K562 (cell line): ENCODE measurements around the gene TMSB4X. TPM values are rescaled to one million over a fixed set of nuclear protein-coding genes. Genes with fewer than 3 reads are reported as not detected.
A peak's percentile ranks its signal among the peaks of the same experiment; 100 is the strongest.

ENCODE experiments used
- CHD1 ChIP-seq: fragments of 200-600 bp; sonication (generic); IDR thresholded peaks from one replicate; pipeline ENCODE4 v1.6.1; 2012; ENCODE audit warnings: mild to moderate bottlenecking, moderate library complexity, low read length, inconsistent platforms
- E2F3 ChIP-seq: fragments of 250-450 bp; sonication (Bioruptor Pico); IDR thresholded peaks from 2 replicates; pipeline ENCODE4 v1.4.0; 2020; ENCODE audit warnings: mild to moderate bottlenecking
- IFI16 ChIP-seq: fragments of 250-450 bp; sonication (Bioruptor Pico); IDR thresholded peaks from 2 replicates; pipeline ENCODE4 v2.1.2; 2022; ENCODE audit warnings: mild to moderate bottlenecking, inconsistent platforms
- LCOR ChIP-seq: sonication (generic); formaldehyde crosslinking; IDR thresholded peaks from 2 replicates; pipeline ENCODE4 v1.8.0; 2022; ENCODE audit warnings: mild to moderate bottlenecking, missing genetic modification reagents
- MAFF ChIP-seq: IDR thresholded peaks from 2 replicates; pipeline ENCODE4 v1.6.1; 2012; ENCODE audit warnings: low read length, improper control_type of control experiment
- MCM5 ChIP-seq: fragments of 450-650 bp; IDR thresholded peaks from 2 replicates; pipeline ENCODE4 v1.6.1; 2016; ENCODE audit warnings: low read depth
- MYBL2 ChIP-seq, 2 experiments: fragments of 450-650 bp in 1 of 2; sonication (generic) in 1 of 2; formaldehyde crosslinking in 1 of 2; IDR thresholded peaks; 2 replicates each; pipeline versions ENCODE4 v1.6.1 to v1.8.1; 2017 to 2022; ENCODE audit warnings: borderline replicate concordance in 1 of 2, inconsistent platforms in 1 of 2, low read depth in 1 of 2, mild to moderate bottlenecking in 1 of 2, missing genetic modification reagents in 1 of 2, moderate library complexity in 1 of 2
- POU5F1 ChIP-seq: fragments of 150-350 bp; IDR thresholded peaks from 2 replicates; pipeline ENCODE4 v1.6.1; 2014; ENCODE audit warnings: borderline replicate concordance, low read length, low read depth, mild to moderate bottlenecking; ENCODE audit not compliant: partially characterized antibody
- SIN3B ChIP-seq: fragments of 450-650 bp; IDR thresholded peaks from 2 replicates; pipeline ENCODE4 v1.6.1; 2017; ENCODE audit warnings: low read depth, mild to moderate bottlenecking, moderate library complexity
- SMARCA5 ChIP-seq: fragments of 450-650 bp; IDR thresholded peaks from 2 replicates; pipeline ENCODE4 v1.6.1; 2016
- SP2 ChIP-seq: IDR thresholded peaks from 2 replicates; pipeline ENCODE4 v1.6.1; 2011; ENCODE audit warnings: mild to moderate bottlenecking, low read depth, low read length, moderate library complexity; ENCODE audit not compliant: poor library complexity, severe bottlenecking; ENCODE audit errors: extremely low read depth
- SPI1 ChIP-seq: IDR thresholded peaks from 2 replicates; pipeline ENCODE4 v1.6.1; 2011; ENCODE audit warnings: low read depth, low read length, control low read depth, borderline replicate concordance
- TAF1 ChIP-seq: IDR thresholded peaks from 2 replicates; pipeline ENCODE4 v1.6.1; 2011; ENCODE audit warnings: mild to moderate bottlenecking, low read length, moderate library complexity; ENCODE audit not compliant: insufficient read depth, control insufficient read depth, severe bottlenecking; ENCODE audit errors: extremely low read depth
- TCFL5 ChIP-seq: fragments of 250-450 bp; sonication (Bioruptor Pico); conservative IDR thresholded peaks from 2 replicates; pipeline ENCODE4 v1.6.1; 2021; ENCODE audit warnings: mild to moderate bottlenecking, moderate library complexity, matching md5 sums
- TEAD2 ChIP-seq: fragments of 450-650 bp; IDR thresholded peaks from 2 replicates; pipeline ENCODE4 v1.6.1; 2016; ENCODE audit warnings: missing genetic modification characterization, control low read depth, missing compliant biosample characterization
- TRIM28 ChIP-seq: fragments of 450-650 bp; IDR thresholded peaks from 2 replicates; pipeline ENCODE4 v1.6.1; 2017
- ZNF79 ChIP-seq: fragments of 250-450 bp; sonication (Bioruptor Pico); IDR thresholded peaks from 2 replicates; pipeline ENCODE4 v1.4.0; 2020; ENCODE audit warnings: low read depth, mild to moderate bottlenecking, moderate library complexity
- polyA plus RNA-seq, 8 experiments: library from polyadenylated mRNA; depleted of rRNA in 4 of 8; stranded (reverse) in 5 of 8; unstranded in 3 of 8; fragments of >200 nt; fragmentation: Nextera tagmentation in 2 of 8; fragmentation: Illumina TruSeq in 1 of 8; extraction: Ambion mirVana in 2 of 8; extraction: Trizol in 1 of 8; gene quantifications; 2 replicates each; pipeline versions ENCODE4 v1.2.1 to v1.2.3, GENCODE V29; 2011 to 2014; ENCODE audit warnings: inconsistent platforms in 1 of 8, missing spikeins in 1 of 8
- total RNA-seq, 7 experiments: library from RNA; depleted of rRNA in 6 of 7; stranded (reverse); fragments of >200 nt in 6 of 7; fragmentation: Illumina TruSeq in 2 of 7; extraction: Trizol in 2 of 7; gene quantifications; 2 replicates each; pipeline versions ENCODE4 v1.2.1 to v1.2.3, GENCODE V29; 2011 to 2021; ENCODE audit warnings: low replicate concordance in 1 of 7
- TF ChIP-seq, protein P1 (sequence below): fragments of 450-650 bp; IDR thresholded peaks from one replicate; pipeline ENCODE4 v1.6.1; 2018; ENCODE audit warnings: mild to moderate bottlenecking, moderate library complexity; ENCODE audit not compliant: partially characterized antibody
- TF ChIP-seq, protein P2 (sequence below): fragments of 250-450 bp; sonication (Bioruptor Pico); IDR thresholded peaks from 2 replicates; pipeline ENCODE4 v1.5.1; 2021; ENCODE audit warnings: mild to moderate bottlenecking
- TF ChIP-seq, protein P3 (sequence below): fragments of 450-650 bp; IDR thresholded peaks from 2 replicates; pipeline ENCODE4 v1.6.1; 2017; ENCODE audit warnings: antibody characterized with exemption, mild to moderate bottlenecking
- TF ChIP-seq, protein P4 (sequence below): fragments of 200-800 bp; sonication (Bioruptor generic); IDR thresholded peaks from 2 replicates; pipeline ENCODE4 v1.6.1; 2017; ENCODE audit warnings: missing genetic modification characterization, missing compliant biosample characterization

The TMSB4X gene
- total and polyA plus RNA-seq, 9 of the 15 experiments (the other 6 are each of a cell fraction or from before 2014, with no cell fraction given), result 1,035 to 2,035 (median 1,529) TPM

DNA sequence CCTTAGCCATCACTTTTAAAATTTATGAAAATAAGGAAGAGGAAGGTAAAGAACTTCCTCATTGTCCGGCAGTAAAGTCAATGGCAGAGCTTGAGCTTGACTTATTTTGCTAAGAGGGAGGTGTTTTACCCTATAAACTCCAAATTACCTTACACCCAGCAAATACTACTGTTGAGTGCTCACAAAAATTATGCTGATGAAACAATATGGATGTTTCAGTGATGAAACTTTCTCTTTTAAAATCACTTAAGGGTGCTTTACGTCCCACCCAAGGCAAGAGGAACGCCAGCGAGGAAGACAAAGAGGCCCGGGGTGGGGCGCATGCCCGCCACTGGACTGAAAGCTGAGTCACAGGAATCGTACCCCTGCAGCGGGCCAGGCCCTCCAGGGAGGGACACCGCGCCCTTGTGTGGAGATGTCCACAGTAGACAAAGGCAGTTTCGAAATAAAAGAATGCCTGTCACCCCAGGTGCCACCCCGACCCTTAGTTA, 560 bp upstream of the TMSB4X start (continued):
- no peak for TF ChIP-seq LCOR (CRISPR knock-in tag)
- TF ChIP-seq MCM5, result no peak
- TF ChIP-seq, protein P1, sequence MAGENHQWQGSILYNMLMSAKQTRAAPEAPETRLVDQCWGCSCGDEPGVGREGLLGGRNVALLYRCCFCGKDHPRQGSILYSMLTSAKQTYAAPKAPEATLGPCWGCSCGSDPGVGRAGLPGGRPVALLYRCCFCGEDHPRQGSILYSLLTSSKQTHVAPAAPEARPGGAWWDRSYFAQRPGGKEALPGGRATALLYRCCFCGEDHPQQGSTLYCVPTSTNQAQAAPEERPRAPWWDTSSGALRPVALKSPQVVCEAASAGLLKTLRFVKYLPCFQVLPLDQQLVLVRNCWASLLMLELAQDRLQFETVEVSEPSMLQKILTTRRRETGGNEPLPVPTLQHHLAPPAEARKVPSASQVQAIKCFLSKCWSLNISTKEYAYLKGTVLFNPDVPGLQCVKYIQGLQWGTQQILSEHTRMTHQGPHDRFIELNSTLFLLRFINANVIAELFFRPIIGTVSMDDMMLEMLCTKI, result no peak
- TF ChIP-seq SPI1, result peak; percentile 36; the same call in 1 of the 2 replicates
- no peak for TF ChIP-seq TEAD2 (tag)
- TF ChIP-seq TAF1, result no peak
- TF ChIP-seq, protein P2, sequence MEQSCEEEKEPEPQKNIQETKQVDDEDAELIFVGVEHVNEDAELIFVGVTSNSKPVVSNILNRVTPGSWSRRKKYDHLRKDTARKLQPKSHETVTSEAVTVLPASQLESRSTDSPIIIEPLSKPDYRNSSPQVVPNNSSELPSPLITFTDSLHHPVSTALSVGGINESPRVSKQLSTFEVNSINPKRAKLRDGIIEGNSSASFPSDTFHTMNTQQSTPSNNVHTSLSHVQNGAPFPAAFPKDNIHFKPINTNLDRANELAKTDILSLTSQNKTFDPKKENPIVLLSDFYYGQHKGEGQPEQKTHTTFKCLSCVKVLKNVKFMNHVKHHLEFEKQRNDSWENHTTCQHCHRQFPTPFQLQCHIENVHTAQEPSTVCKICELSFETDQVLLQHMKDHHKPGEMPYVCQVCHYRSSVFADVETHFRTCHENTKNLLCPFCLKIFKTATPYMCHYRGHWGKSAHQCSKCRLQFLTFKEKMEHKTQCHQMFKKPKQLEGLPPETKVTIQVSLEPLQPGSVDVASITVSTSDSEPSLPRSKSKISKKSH, result no peak
- no peak for TF ChIP-seq POU5F1
- no peak for TF ChIP-seq IFI16 (CRISPR knock-in tag)
- TF ChIP-seq SP2, result no peak
- TF ChIP-seq CHD1, result no peak
- no peak for TF ChIP-seq TRIM28
- TF ChIP-seq MAFF, result peak; percentile 28; the same call in 1 of the 2 replicates
- no peak for TF ChIP-seq ZNF79 (CRISPR knock-in tag)
- no peak for TF ChIP-seq SMARCA5
- TF ChIP-seq, protein P3, sequence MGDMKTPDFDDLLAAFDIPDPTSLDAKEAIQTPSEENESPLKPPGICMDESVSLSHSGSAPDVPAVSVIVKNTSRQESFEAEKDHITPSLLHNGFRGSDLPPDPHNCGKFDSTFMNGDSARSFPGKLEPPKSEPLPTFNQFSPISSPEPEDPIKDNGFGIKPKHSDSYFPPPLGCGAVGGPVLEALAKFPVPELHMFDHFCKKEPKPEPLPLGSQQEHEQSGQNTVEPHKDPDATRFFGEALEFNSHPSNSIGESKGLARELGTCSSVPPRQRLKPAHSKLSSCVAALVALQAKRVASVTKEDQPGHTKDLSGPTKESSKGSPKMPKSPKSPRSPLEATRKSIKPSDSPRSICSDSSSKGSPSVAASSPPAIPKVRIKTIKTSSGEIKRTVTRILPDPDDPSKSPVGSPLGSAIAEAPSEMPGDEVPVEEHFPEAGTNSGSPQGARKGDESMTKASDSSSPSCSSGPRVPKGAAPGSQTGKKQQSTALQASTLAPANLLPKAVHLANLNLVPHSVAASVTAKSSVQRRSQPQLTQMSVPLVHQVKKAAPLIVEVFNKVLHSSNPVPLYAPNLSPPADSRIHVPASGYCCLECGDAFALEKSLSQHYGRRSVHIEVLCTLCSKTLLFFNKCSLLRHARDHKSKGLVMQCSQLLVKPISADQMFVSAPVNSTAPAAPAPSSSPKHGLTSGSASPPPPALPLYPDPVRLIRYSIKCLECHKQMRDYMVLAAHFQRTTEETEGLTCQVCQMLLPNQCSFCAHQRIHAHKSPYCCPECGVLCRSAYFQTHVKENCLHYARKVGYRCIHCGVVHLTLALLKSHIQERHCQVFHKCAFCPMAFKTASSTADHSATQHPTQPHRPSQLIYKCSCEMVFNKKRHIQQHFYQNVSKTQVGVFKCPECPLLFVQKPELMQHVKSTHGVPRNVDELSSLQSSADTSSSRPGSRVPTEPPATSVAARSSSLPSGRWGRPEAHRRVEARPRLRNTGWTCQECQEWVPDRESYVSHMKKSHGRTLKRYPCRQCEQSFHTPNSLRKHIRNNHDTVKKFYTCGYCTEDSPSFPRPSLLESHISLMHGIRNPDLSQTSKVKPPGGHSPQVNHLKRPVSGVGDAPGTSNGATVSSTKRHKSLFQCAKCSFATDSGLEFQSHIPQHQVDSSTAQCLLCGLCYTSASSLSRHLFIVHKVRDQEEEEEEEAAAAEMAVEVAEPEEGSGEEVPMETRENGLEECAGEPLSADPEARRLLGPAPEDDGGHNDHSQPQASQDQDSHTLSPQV, result peak; percentile 71; the same call in 1 of the 2 replicates
- TF ChIP-seq E2F3, result no peak
- no peak for TF ChIP-seq SIN3B
- TF ChIP-seq TCFL5 (CRISPR knock-in tag), result no peak
- no peak for TF ChIP-seq MYBL2 (IDR thresholded peaks at IDR 0.05; ENCODE audit: low read depth)
- no peak for TF ChIP-seq MYBL2 (CRISPR knock-in tag; IDR thresholded peaks at IDR 0.05; ENCODE audit: borderline replicate concordance)
- TF ChIP-seq, protein P4, sequence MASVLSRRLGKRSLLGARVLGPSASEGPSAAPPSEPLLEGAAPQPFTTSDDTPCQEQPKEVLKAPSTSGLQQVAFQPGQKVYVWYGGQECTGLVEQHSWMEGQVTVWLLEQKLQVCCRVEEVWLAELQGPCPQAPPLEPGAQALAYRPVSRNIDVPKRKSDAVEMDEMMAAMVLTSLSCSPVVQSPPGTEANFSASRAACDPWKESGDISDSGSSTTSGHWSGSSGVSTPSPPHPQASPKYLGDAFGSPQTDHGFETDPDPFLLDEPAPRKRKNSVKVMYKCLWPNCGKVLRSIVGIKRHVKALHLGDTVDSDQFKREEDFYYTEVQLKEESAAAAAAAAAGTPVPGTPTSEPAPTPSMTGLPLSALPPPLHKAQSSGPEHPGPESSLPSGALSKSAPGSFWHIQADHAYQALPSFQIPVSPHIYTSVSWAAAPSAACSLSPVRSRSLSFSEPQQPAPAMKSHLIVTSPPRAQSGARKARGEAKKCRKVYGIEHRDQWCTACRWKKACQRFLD (CRISPR knock-in tag), result 0 out of 2 replicates have a peak, but pooled peaks have one; percentile 44
